ENCODE measurements around the gene SCEL. TPM values are rescaled to one million over a fixed set of nuclear protein-coding genes. Genes with fewer than 3 reads are reported as not detected.

SCEL gene
- total RNA-seq, 1 experiment from 2014 or later: not detected

GRCh38 chr13:77521595-77522367 is 13.7 kb upstream of the SCEL start:
- peak; percentile 9 for DNase-seq (ENCODE audit: low read depth)

GRCh38 chr13:77522444-77522843 is 13.1 kb upstream of the SCEL start:
- no peak for DNase-seq (ENCODE audit: low read depth)

- DNase-seq (ENCODE audit: low read depth): no peak
Observed at GRCh38 chr13:77523386-77523785, 12.1 kb upstream of the SCEL start.

GRCh38 chr13:77523834-77524728 is 11.4 kb upstream of the SCEL start:
- DNase-seq (ENCODE audit: low read depth): no peak

GRCh38 chr13:77528414-77528813 is 7.1 kb upstream of the SCEL start:
- DNase-seq (ENCODE audit: low read depth): no peak

GRCh38 chr13:77528834-77529500 is 6.5 kb upstream of the SCEL start:
- DNase-seq (ENCODE audit: low read depth): no peak

GRCh38 chr13:77529501-77529840 is 6.0 kb upstream of the SCEL start:
- no peak for DNase-seq (ENCODE audit: low read depth)

GRCh38 chr13:77530875-77531274 is 4.6 kb upstream of the SCEL start:
- DNase-seq (ENCODE audit: low read depth): no peak

GRCh38 chr13:77532983-77533382 is 2.5 kb upstream of the SCEL start:
- no peak for DNase-seq (ENCODE audit: low read depth)

- peak; percentile 7 for DNase-seq (ENCODE audit: low read depth)
Observed at GRCh38 chr13:77533875-77534788, 1.4 kb upstream of the SCEL start.

GRCh38 chr13:77536358-77536757 is 852 bp downstream of the SCEL start:
- DNase-seq (ENCODE audit: low read depth): no peak

- DNase-seq (ENCODE audit: low read depth): no peak
Observed at GRCh38 chr13:77537289-77537919, 1.9 kb downstream of the SCEL start.

GRCh38 chr13:77543711-77544110 is 8.2 kb downstream of the SCEL start:
- no peak for DNase-seq (ENCODE audit: low read depth)

- no peak for DNase-seq (ENCODE audit: low read depth)
Observed at GRCh38 chr13:77544355-77544754, 8.8 kb downstream of the SCEL start.

- DNase-seq (ENCODE audit: low read depth): no peak
Observed at GRCh38 chr13:77544758-77545338, 9.3 kb downstream of the SCEL start.

GRCh38 chr13:77545626-77546412 is 10.3 kb downstream of the SCEL start:
- no peak for DNase-seq (ENCODE audit: low read depth)

GRCh38 chr13:77548095-77548494 is 12.6 kb downstream of the SCEL start:
- DNase-seq (ENCODE audit: low read depth): no peak

GRCh38 chr13:77548594-77548993 is 13.1 kb downstream of the SCEL start:
- DNase-seq (ENCODE audit: low read depth): no peak

GRCh38 chr13:77554069-77554468 is 18.6 kb downstream of the SCEL start:
- DNase-seq (ENCODE audit: low read depth): no peak

GRCh38 chr13:77555246-77555645 is 19.7 kb downstream of the SCEL start:
- DNase-seq (ENCODE audit: low read depth): no peak

Data from LHCN-M2 (cell line).